Prostate gland (tissue), 2 donors: ENCODE data around the gene MMP15.

ENCODE experiments used
- CTCF ChIP-seq, 4 experiments: fragments of 200-600 bp in 2 of 4; fragments of 450-650 bp in 2 of 4; sonication (generic) in 2 of 4; IDR thresholded peaks; 1 replicate in 3 of 4; 2 replicates in 1 of 4; pipeline ENCODE4 v1.5.1; 2016 to 2019; ENCODE audit warnings: antibody characterized with exemption in 4 of 4, mild to moderate bottlenecking in 2 of 4, moderate library complexity in 2 of 4
- POLR2A ChIP-seq: fragments of 450-650 bp; IDR thresholded peaks from one replicate; pipeline ENCODE4 v1.6.1; 2016; ENCODE audit warnings: antibody characterized with exemption, mild to moderate bottlenecking

GRCh38 chr16:58040496-58040846, 14.9 kb downstream of the MMP15 start:
- TF ChIP-seq POLR2A (no peak), CTCF (IDR thresholded peaks at IDR 0.05) (no peak)
